ENCODE data around the gene CCSER1. TPM values are rescaled to one million over a fixed set of nuclear protein-coding genes. Genes with fewer than 3 reads are reported as not detected.

CCSER1 gene
- total and polyA plus RNA-seq, 2 of the 8 experiments (the other 6 are each of a cell fraction or from before 2014, with no cell fraction given), result 0.26 to 0.84 TPM

DNA sequence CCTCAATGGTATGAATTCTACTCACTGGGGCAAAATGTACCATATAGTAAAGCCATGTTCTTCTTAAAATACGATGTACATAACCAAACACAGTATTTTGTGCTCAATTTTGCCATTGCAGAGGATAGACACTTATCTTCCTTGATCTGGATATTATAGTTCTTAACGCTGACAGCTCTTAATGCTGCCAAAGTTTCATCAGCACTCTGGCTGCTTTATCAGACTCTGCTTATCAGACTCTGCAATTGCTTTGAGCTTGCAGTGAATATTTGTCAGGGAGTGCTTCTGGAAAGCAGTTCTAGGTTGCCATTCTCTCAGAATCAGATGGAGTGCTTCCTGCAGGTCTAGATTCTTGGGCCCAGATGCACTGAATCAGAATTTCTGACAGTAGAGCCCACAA lies 863.1 kb downstream of the CCSER1 start:
- Histone ChIP-seq H2BK15ac (ENCODE audit: low read length) (no peak overlapping the region), H2BK20ac (ENCODE audit: low read length) (no peak overlapping the region), H4K91ac (replicated peaks; ENCODE audit: insufficient read length, low read length) (no peak overlapping the region), H3K23me2 (ENCODE audit: low read depth, low read length) (no peaks in the 10 kb centered on the region), H3K4ac (replicated peaks; ENCODE audit: insufficient read length, low read depth, low read length) (no peak overlapping the region), H3K4me1 (replicated peaks in 1 of 4; ENCODE audit: control insufficient read depth in 3 of 4, insufficient read depth in 4 of 4, low read length in 3 of 4) (peaks cover 0 to 2% (median 0%) of the 10 kb centered on the region in 4 experiments; a peak in 1 of 7 replicates), H3K79me2 (ENCODE audit: control insufficient read depth in 1 of 2, insufficient read depth in 2 of 2, low read length in 2 of 2) (no peaks in the 10 kb centered on the region), H2BK120ac (replicated peaks; ENCODE audit: low read depth, low read length) (no peak overlapping the region), H3K4me3 (ENCODE audit: extremely low read depth in 1 of 4, insufficient read depth in 2 of 4, low read depth in 3 of 4, low read length in 4 of 4) (no peak overlapping the region), H2BK5ac (ENCODE audit: low read depth, low read length) (no peak overlapping the region), H4K20me1 (replicated peaks in 1 of 2; ENCODE audit: control insufficient read depth in 1 of 2, insufficient read depth in 2 of 2, low read length in 2 of 2) (no peaks in the 10 kb centered on the region), H3K36me3 (ENCODE audit: control insufficient read depth in 2 of 4, insufficient read depth in 4 of 4, low read length in 3 of 4) (no peaks in the 10 kb centered on the region), H3K9ac (replicated peaks in 1 of 4; ENCODE audit: extremely low read depth in 1 of 4, low read depth in 3 of 4, low read length in 3 of 4) (no peak overlapping the region), H3K23ac (ENCODE audit: insufficient read length) (no peak overlapping the region), H3K56ac (replicated peaks; ENCODE audit: insufficient read length, low read depth, low read length) (no peak overlapping the region), H2BK12ac (ENCODE audit: low read depth, low read length) (no peak overlapping the region), H4K8ac (ENCODE audit: extremely low read depth, insufficient read depth, low read length) (no peak overlapping the region), H3K4me2 (ENCODE audit: insufficient read depth in 1 of 2, low read depth in 2 of 2, low read length in 2 of 2) (no peak overlapping the region), H3K9me3 (ENCODE audit: insufficient read depth in 2 of 2, low read depth in 1 of 2, low read length in 1 of 2) (no peaks in the 10 kb centered on the region), H3K18ac (ENCODE audit: extremely low read depth, low read length) (no peak overlapping the region), H4K5ac (ENCODE audit: insufficient read length, low read depth, low read length) (no peak overlapping the region), H3K79me1 (ENCODE audit: low read depth, low read length) (no peaks in the 10 kb centered on the region), H3K27me3 (replicated peaks in 1 of 4; ENCODE audit: control insufficient read depth in 3 of 4, extremely low read depth in 1 of 4, insufficient read depth in 3 of 4, low read length in 3 of 4) (no peaks in the 10 kb centered on the region), H2AFZ (ENCODE audit: low read length) (no peak overlapping the region; the same call in 1 of the 2 replicates), H3K27ac (ENCODE audit: low read depth, low read length) (no peak overlapping the region), H3K14ac (ENCODE audit: insufficient read length) (no peak overlapping the region), H2AK5ac (ENCODE audit: low read depth, low read length) (no peak overlapping the region)
- 79% methylated on average over 2 of the region's 2 CpGs; no CpG with 5 or more reads in 1 of the 2 experiments for WGBS, 2 experiments (ENCODE audit: extremely low coverage in 1 of 2, insufficient coverage in 1 of 2, insufficient read length in 1 of 2, insufficient replicate concordance in 2 of 2, low coverage in 1 of 2, low lambda C conversion rate in 2 of 2, missing lambda C conversion rate in 1 of 2)
- TF ChIP-seq EP300 (IDR thresholded peaks at IDR 0.05; ENCODE audit: borderline replicate concordance in 1 of 2, low read depth in 2 of 2, low read length in 2 of 2) (no peak), CREB1 (IDR thresholded peaks at IDR 0.05) (no peak), CEBPB (IDR thresholded peaks at IDR 0.05; ENCODE audit: low read depth, low read length) (no peak), ZNF274 (IDR thresholded peaks at IDR 0.05; ENCODE audit: borderline replicate concordance, extremely low read depth, low read length) (no peak), BACH1 (IDR thresholded peaks at IDR 0.05; ENCODE audit: low read length) (no peak), HDAC2 (IDR thresholded peaks at IDR 0.05; ENCODE audit: borderline replicate concordance in 1 of 2, low read depth in 2 of 2, low read length in 2 of 2) (no peak)
- TF ChIP-seq, protein P1, sequence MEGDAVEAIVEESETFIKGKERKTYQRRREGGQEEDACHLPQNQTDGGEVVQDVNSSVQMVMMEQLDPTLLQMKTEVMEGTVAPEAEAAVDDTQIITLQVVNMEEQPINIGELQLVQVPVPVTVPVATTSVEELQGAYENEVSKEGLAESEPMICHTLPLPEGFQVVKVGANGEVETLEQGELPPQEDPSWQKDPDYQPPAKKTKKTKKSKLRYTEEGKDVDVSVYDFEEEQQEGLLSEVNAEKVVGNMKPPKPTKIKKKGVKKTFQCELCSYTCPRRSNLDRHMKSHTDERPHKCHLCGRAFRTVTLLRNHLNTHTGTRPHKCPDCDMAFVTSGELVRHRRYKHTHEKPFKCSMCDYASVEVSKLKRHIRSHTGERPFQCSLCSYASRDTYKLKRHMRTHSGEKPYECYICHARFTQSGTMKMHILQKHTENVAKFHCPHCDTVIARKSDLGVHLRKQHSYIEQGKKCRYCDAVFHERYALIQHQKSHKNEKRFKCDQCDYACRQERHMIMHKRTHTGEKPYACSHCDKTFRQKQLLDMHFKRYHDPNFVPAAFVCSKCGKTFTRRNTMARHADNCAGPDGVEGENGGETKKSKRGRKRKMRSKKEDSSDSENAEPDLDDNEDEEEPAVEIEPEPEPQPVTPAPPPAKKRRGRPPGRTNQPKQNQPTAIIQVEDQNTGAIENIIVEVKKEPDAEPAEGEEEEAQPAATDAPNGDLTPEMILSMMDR (IDR thresholded peaks at IDR 0.05; ENCODE audit: control extremely low read depth in 1 of 3, insufficient read depth in 1 of 3, low read depth in 1 of 3, low read length in 3 of 3), result no peak
- FAIRE-seq (no peak), DNase-seq (ENCODE audit: low read depth in 1 of 2, low spot score in 2 of 2) (no peak)
- CTCF ChIA-PET (ENCODE audit: partially characterized antibody), result interaction anchor here (0.6 to 0.7 kb wide), 2 partner anchors 99 to 209 kb away, joined by 3 to 6 read pairs; no protein-coding TSS in a partner anchor
- POLR2A ChIA-PET (ENCODE audit: partially characterized antibody), result no interaction called here
